Endothelial cell of umbilical vein (primary cell): ENCODE measurements around the gene KLHL17. TPM values are rescaled to one million over a fixed set of nuclear protein-coding genes. Genes with fewer than 3 reads are reported as not detected.

Source experiments
- BruUV-seq: library from RNA; stranded (reverse); fragments of 400-500 nt; replicated peaks from 2 replicates; lab custom pipeline; 2021; lab: Mats Ljungman, UMichigan
- CTCF ChIA-PET: fragments of 300-600, 350-600 bp; sonication (Branson Sonifier 250); formaldehyde crosslinking; loops from one replicate; lab custom pipeline; 2021; ENCODE audit warnings: antibody characterized with exemption, inconsistent platforms; lab: Charles Lee
- POLR2A ChIA-PET: fragments of 300-600, 350-600 bp; sonication (Branson Sonifier 250); formaldehyde crosslinking; loops from one replicate; lab custom pipeline; 2021; ENCODE audit warnings: antibody characterized with exemption, inconsistent platforms; lab: Charles Lee
- DNase-seq: peaks from one replicate; pipeline ENCODE4 v3.0.0-alpha.2; 2011; ENCODE audit warnings: low read depth, low spot score
- FAIRE-seq: peaks from 2 replicates; lab custom pipeline; 2011; peaks lifted over from hg19 to GRCh38; lab: Jason Lieb, UNC
- H2AFZ ChIP-seq: 2 replicates; pipeline ENCODE4 v1.6.0; 2012; ENCODE audit warnings: low read depth, low read length, control low read depth, inconsistent platforms
- H3K27ac ChIP-seq: 2 replicates; pipeline ENCODE4 v1.5.1; 2011; ENCODE audit warnings: low read depth, mild to moderate bottlenecking, control low read depth, low read length, moderate library complexity; ENCODE audit not compliant: insufficient read depth
- H3K27me3 ChIP-seq, 2 experiments: 2 replicates each; pipeline versions ENCODE4 v1.6.0 to v1.6.1; 2011; ENCODE audit warnings: low read length in 2 of 2, mixed read lengths in 1 of 2; ENCODE audit not compliant: control insufficient read depth in 2 of 2, insufficient read depth in 2 of 2
- H3K36me3 ChIP-seq, 2 experiments: 2 replicates in 1 of 2; 3 replicates in 1 of 2; pipeline ENCODE4 v1.5.1; 2011; ENCODE audit warnings: low read length in 2 of 2, mild to moderate bottlenecking in 1 of 2, moderate library complexity in 1 of 2; ENCODE audit not compliant: control insufficient read depth in 2 of 2, insufficient read depth in 2 of 2; ENCODE audit errors: extremely low read depth in 1 of 2
- H3K4me1 ChIP-seq: 3 replicates; pipeline ENCODE4 v1.5.1; 2011; ENCODE audit warnings: mild to moderate bottlenecking, low read length; ENCODE audit not compliant: control insufficient read depth, insufficient read depth; ENCODE audit errors: extremely low read depth
- H3K4me2 ChIP-seq: 2 replicates; pipeline ENCODE4 v1.6.1; 2011; ENCODE audit warnings: low read length, control low read depth, mixed read lengths; ENCODE audit not compliant: insufficient read depth
- H3K4me3 ChIP-seq, 3 experiments: fragments of 200-600 bp in 1 of 3; sonication (generic), shearing (Covaris generic) in 1 of 3; replicated peaks in 1 of 3; 2 replicates each; pipeline ENCODE4 v1.5.1; 2011 to 2016; ENCODE audit warnings: control low read depth in 3 of 3, low read length in 3 of 3, mild to moderate bottlenecking in 2 of 3, inconsistent platforms in 1 of 3, low read depth in 1 of 3, moderate library complexity in 1 of 3; ENCODE audit not compliant: insufficient read depth in 1 of 3
- H3K79me2 ChIP-seq: 2 replicates; pipeline ENCODE4 v1.6.0; 2012; ENCODE audit warnings: low read length, inconsistent platforms; ENCODE audit not compliant: control insufficient read depth, insufficient read depth
- H3K9ac ChIP-seq: replicated peaks from 2 replicates; pipeline ENCODE3; 2011; ENCODE audit warnings: low read length, control low read depth; ENCODE audit not compliant: insufficient read depth; ENCODE audit errors: extremely low read depth
- H3K9me1 ChIP-seq: replicated peaks from 3 replicates; pipeline ENCODE4 v1.6.0; 2011; ENCODE audit warnings: mild to moderate bottlenecking, low read length; ENCODE audit not compliant: control insufficient read depth, insufficient read depth; ENCODE audit errors: extremely low read depth
- H3K9me3 ChIP-seq: replicated peaks from 2 replicates; pipeline ENCODE4 v1.5.1; 2012; ENCODE audit warnings: low read length, inconsistent platforms; ENCODE audit not compliant: control insufficient read depth, insufficient read depth
- H4K20me1 ChIP-seq: replicated peaks from 2 replicates; pipeline ENCODE3; 2011; ENCODE audit warnings: mild to moderate bottlenecking, low read length; ENCODE audit not compliant: control insufficient read depth, insufficient read depth; ENCODE audit errors: extremely low read depth
- EZH2 ChIP-seq: IDR thresholded peaks from 2 replicates; pipeline ENCODE4 v1.6.1; 2012; ENCODE audit warnings: borderline replicate concordance, low read depth, mild to moderate bottlenecking, moderate library complexity, low read length, inconsistent platforms; ENCODE audit not compliant: severe bottlenecking
- FOS ChIP-seq: IDR thresholded peaks from 2 replicates; pipeline ENCODE4 v1.6.1; 2011; ENCODE audit warnings: mild to moderate bottlenecking, low read length, moderate library complexity, borderline replicate concordance; ENCODE audit not compliant: insufficient read depth
- GATA2 ChIP-seq: IDR thresholded peaks from 2 replicates; pipeline ENCODE4 v1.7.0; 2011; ENCODE audit warnings: low read depth, mild to moderate bottlenecking, moderate library complexity, mixed read lengths, low read length; ENCODE audit not compliant: insufficient read length, insufficient read depth
- JUN ChIP-seq: IDR thresholded peaks from 2 replicates; pipeline ENCODE4 v1.6.1; 2011; ENCODE audit warnings: borderline replicate concordance, low read depth; ENCODE audit not compliant: insufficient read length, insufficient read depth
- MAX ChIP-seq: IDR thresholded peaks from 2 replicates; pipeline ENCODE4 v1.6.1; 2011; ENCODE audit not compliant: insufficient read depth, insufficient read length
- MYC ChIP-seq: IDR thresholded peaks from one replicate; pipeline ENCODE4 v1.6.1; 2011; ENCODE audit warnings: mild to moderate bottlenecking, low read depth, low read length
- POLR2A ChIP-seq: IDR thresholded peaks from 2 replicates; pipeline ENCODE4 v1.6.1; 2012; ENCODE audit warnings: low read depth, mild to moderate bottlenecking, control low read depth, low read length
- POLR2AphosphoS5 ChIP-seq: IDR thresholded peaks from 2 replicates; pipeline ENCODE4 v1.6.1; 2012; ENCODE audit warnings: low read depth, mild to moderate bottlenecking, control low read depth, low read length, moderate library complexity; ENCODE audit not compliant: insufficient read depth
- dilution Hi-C: fragments of 300-500 bp; cut with MboI; formaldehyde crosslinking; loops from one replicate; pipeline ENCODE4 v1.15.0; 2019; ENCODE audit warnings: low sequenced_read_pairs; ENCODE audit not compliant: extremely low pct_ligation_motif_present
- intact Hi-C: fragments of 100-400 bp; cut with micrococcal nuclease; formaldehyde crosslinking; loops from one replicate; pipeline ENCODE4 v1.10.0; 2022
- polyA plus RNA-seq, 4 experiments: library from polyadenylated mRNA; depleted of rRNA in 3 of 4; stranded (reverse) in 3 of 4; unstranded in 1 of 4; fragments of >200 nt; gene quantifications; 2 replicates each; pipeline versions ENCODE4 v1.2.1 to v1.2.3, GENCODE V29; 2011 to 2012; ENCODE audit warnings: missing spikeins in 1 of 4
- total RNA-seq: library from RNA; stranded (reverse); gene quantifications from 2 replicates; pipeline ENCODE4 v1.2.3, GENCODE V29; 2021
- TF ChIP-seq, protein P1 (sequence below), 2 donors: IDR thresholded peaks; 1 replicate in 1 of 2; 2 replicates in 1 of 2; pipeline ENCODE4 v1.5.1; 2011; ENCODE audit warnings: low read length in 2 of 2, mild to moderate bottlenecking in 2 of 2, moderate library complexity in 2 of 2, control low read depth in 1 of 2, inconsistent platforms in 1 of 2, low read depth in 1 of 2; ENCODE audit not compliant: insufficient read depth in 1 of 2; ENCODE audit errors: extremely low read depth in 1 of 2

KLHL17 gene
- total and polyA plus RNA-seq, 2 donors (not counting 3 experiments of a cell fraction or from before 2014, with no cell fraction given): 27.0 to 30.1 TPM

- Histone ChIP-seq H3K79me2 (no peaks in the 10 kb centered on the region), H3K4me1 (no peaks in the 10 kb centered on the region), H2AFZ (no peak overlapping the region), H3K36me3 (no peaks in the 10 kb centered on the region), H4K20me1 (no peaks in the 10 kb centered on the region), H3K9ac (no peak overlapping the region), H3K27ac (no peak overlapping the region), H3K4me3 (no peak overlapping the region), H3K9me1 (no peaks in the 10 kb centered on the region), H3K4me2 (no peak overlapping the region), H3K27me3 (peaks cover 2% of the 10 kb centered on the region in 2 experiments), H3K9me3 (no peaks in the 10 kb centered on the region)
- intact Hi-C loops: no loop called here
- BruUV-seq: no TSS peak
- CTCF ChIA-PET: interaction anchor here (1.2 kb wide), 1 partner anchor 11 kb away, joined by 3 read pairs; no protein-coding TSS in a partner anchor
- dilution Hi-C loops: no loop called here
- DNase-seq: no peak
- POLR2A ChIA-PET: no interaction called here
- TF ChIP-seq MAX (no peak), POLR2A (no peak), JUN (no peak), FOS (no peak), POLR2AphosphoS5 (no peak), MYC (no peak)
- FAIRE-seq: no peak
Observed at GRCh38 chr1:973459-974292, 13.3 kb downstream of the KLHL17 start.

DNA sequence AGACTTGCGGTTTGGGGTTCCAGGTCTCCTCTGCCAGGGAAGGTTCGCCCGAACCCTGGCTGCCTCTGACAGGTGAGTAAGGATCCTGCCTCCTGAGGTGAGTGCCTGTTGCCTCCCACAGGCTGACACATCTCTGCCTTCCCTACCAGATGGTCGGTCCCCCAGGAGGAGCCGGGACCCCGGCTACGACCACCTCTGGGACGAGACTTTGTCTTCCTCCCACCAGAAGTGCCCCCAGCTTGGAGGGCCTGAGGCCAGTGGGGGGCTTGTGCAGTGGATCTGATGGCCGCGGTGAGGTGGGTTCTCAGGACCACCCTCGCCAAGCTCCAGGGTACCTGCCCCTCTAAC lies 13.9 kb downstream of the KLHL17 start:
- ChIA-PET CTCF (interaction anchor here (1.2 kb wide), 1 partner anchor 10 kb away, joined by 3 read pairs; no protein-coding TSS in a partner anchor), POLR2A (no interaction called here)
- dilution Hi-C loops (no loop called here), intact Hi-C loops (no loop called here)
- Histone ChIP-seq H3K4me3 (no peak overlapping the region), H3K27ac (no peak overlapping the region), H3K9me1 (no peaks in the 10 kb centered on the region), H3K4me2 (no peak overlapping the region), H3K9me3 (no peaks in the 10 kb centered on the region), H2AFZ (no peak overlapping the region), H3K4me1 (no peaks in the 10 kb centered on the region), H4K20me1 (no peaks in the 10 kb centered on the region), H3K9ac (no peak overlapping the region), H3K36me3 (no peaks in the 10 kb centered on the region), H3K27me3 (peaks cover 2% of the 10 kb centered on the region in 2 experiments), H3K79me2 (no peaks in the 10 kb centered on the region)
- DNase-seq (no peak), FAIRE-seq (no peak)
- TF ChIP-seq POLR2A (no peak), POLR2AphosphoS5 (no peak), FOS (no peak), MYC (no peak), EZH2 (no peak), JUN (no peak), GATA2 (no peak)
- TF ChIP-seq, protein P1, sequence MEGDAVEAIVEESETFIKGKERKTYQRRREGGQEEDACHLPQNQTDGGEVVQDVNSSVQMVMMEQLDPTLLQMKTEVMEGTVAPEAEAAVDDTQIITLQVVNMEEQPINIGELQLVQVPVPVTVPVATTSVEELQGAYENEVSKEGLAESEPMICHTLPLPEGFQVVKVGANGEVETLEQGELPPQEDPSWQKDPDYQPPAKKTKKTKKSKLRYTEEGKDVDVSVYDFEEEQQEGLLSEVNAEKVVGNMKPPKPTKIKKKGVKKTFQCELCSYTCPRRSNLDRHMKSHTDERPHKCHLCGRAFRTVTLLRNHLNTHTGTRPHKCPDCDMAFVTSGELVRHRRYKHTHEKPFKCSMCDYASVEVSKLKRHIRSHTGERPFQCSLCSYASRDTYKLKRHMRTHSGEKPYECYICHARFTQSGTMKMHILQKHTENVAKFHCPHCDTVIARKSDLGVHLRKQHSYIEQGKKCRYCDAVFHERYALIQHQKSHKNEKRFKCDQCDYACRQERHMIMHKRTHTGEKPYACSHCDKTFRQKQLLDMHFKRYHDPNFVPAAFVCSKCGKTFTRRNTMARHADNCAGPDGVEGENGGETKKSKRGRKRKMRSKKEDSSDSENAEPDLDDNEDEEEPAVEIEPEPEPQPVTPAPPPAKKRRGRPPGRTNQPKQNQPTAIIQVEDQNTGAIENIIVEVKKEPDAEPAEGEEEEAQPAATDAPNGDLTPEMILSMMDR (IDR thresholded peaks at IDR 0.05; ENCODE audit: extremely low read depth in 1 of 2, insufficient read depth in 1 of 2, low read depth in 1 of 2, low read length in 2 of 2): no peak
- no TSS peak for BruUV-seq
